NCI-H1694 treated with DMSO at 0.1 percent for 48 hours (cell line): ENCODE measurements around the gene SNRNP48.

ENCODE experiments used
- DNase-seq: peaks from one replicate; lab custom pipeline; 2025; lab: John Stamatoyannopoulos, UW

The SNRNP48 gene

GRCh38 chr6:7644417-7644816 lies 54.4 kb downstream of the SNRNP48 start:
- DNase-seq: no peak

GRCh38 chr6:7646394-7646793 lies 56.4 kb downstream of the SNRNP48 start:
- DNase-seq: no peak

- no peak for DNase-seq
Observed at GRCh38 chr6:7647504-7647903, 57.5 kb downstream of the SNRNP48 start.

GRCh38 chr6:7649037-7649810 lies 59.2 kb downstream of the SNRNP48 start:
- DNase-seq: no peak

GRCh38 chr6:7650878-7651277 lies 60.9 kb downstream of the SNRNP48 start:
- DNase-seq: no peak

GRCh38 chr6:7652957-7653356 lies 63.0 kb downstream of the SNRNP48 start:
- no peak for DNase-seq

- DNase-seq: no peak
Observed at GRCh38 chr6:7656355-7656754, 66.4 kb downstream of the SNRNP48 start.

- DNase-seq: no peak
Observed at GRCh38 chr6:7658543-7658942, 68.5 kb downstream of the SNRNP48 start.

- no peak for DNase-seq
Observed at GRCh38 chr6:7661364-7661763, 71.4 kb downstream of the SNRNP48 start.
